OCI-LY7 (cell line): ENCODE data around the gene CCDC32.

ENCODE experiments used
- EZH2phosphoT487 ChIP-seq: fragments of 200-600 bp; sonication (generic); IDR thresholded peaks from 2 replicates; pipeline ENCODE4 v1.6.1; 2018; ENCODE audit warnings: low read depth, borderline replicate concordance, mild to moderate bottlenecking, mixed run types, antibody characterized with exemption, low read length, moderate library complexity, mixed read lengths
- TF ChIP-seq, protein P1 (sequence below): fragments of 200-600 bp; sonication (generic); conservative IDR thresholded peaks from 2 replicates; pipeline ENCODE4 v1.5.1; 2014; ENCODE audit warnings: mild to moderate bottlenecking, antibody characterized with exemption, low read length, moderate library complexity, mixed read lengths

- TF ChIP-seq, protein P1, sequence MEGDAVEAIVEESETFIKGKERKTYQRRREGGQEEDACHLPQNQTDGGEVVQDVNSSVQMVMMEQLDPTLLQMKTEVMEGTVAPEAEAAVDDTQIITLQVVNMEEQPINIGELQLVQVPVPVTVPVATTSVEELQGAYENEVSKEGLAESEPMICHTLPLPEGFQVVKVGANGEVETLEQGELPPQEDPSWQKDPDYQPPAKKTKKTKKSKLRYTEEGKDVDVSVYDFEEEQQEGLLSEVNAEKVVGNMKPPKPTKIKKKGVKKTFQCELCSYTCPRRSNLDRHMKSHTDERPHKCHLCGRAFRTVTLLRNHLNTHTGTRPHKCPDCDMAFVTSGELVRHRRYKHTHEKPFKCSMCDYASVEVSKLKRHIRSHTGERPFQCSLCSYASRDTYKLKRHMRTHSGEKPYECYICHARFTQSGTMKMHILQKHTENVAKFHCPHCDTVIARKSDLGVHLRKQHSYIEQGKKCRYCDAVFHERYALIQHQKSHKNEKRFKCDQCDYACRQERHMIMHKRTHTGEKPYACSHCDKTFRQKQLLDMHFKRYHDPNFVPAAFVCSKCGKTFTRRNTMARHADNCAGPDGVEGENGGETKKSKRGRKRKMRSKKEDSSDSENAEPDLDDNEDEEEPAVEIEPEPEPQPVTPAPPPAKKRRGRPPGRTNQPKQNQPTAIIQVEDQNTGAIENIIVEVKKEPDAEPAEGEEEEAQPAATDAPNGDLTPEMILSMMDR: no peak
- TF ChIP-seq EZH2phosphoT487: no peak
These were observed 56.6 kb downstream of the CCDC32 start for GRCh38 chr15:40508216-40508615.
